Urinary bladder (tissue), 4 donors: Measurements from ENCODE around the gene COG7. TPM values are rescaled to one million over a fixed set of nuclear protein-coding genes. Genes with fewer than 3 reads are reported as not detected.
"Not testable (repeated sequence)": the region's sequence is repeated elsewhere in the genome, so short reads cannot be mapped to it uniquely, and the experiment has no call there.

Source experiments
- DNase-seq: peaks from one replicate; pipeline ENCODE4 v3.0.0-alpha.2; 2015; ENCODE audit errors: extremely low spot score
- H3K27ac ChIP-seq: one replicate; pipeline ENCODE4 v1.5.1; 2013; ENCODE audit warnings: low read depth, mild to moderate bottlenecking, moderate library complexity
- H3K36me3 ChIP-seq: one replicate; pipeline ENCODE4 v1.6.1; 2013; ENCODE audit warnings: mild to moderate bottlenecking, moderate library complexity; ENCODE audit not compliant: insufficient read depth
- H3K4me1 ChIP-seq: one replicate; pipeline ENCODE4 v1.6.1; 2013; ENCODE audit warnings: mild to moderate bottlenecking, moderate library complexity; ENCODE audit not compliant: insufficient read depth
- H3K4me3 ChIP-seq: one replicate; pipeline ENCODE4 v1.5.1; 2013; ENCODE audit warnings: low read depth, low read length
- WGBS: extraction: QIAGEN DNeasy Blood & Tissue Kit; methylation state at CpG from one replicate; pipeline ENCODE4 v1.1.7; 2013; 5-methylcytosine and 5-hydroxymethylcytosine counted together
- polyA plus RNA-seq: library from polyadenylated mRNA; stranded (reverse); fragments of 200-250 nt; gene quantifications from one replicate; pipeline ENCODE4 v1.2.3, GENCODE V29; 2013
- total RNA-seq: library from RNA; depleted of rRNA; stranded (reverse); fragments of >200 nt; gene quantifications from one replicate; pipeline ENCODE4 v1.2.3, GENCODE V29; 2014
- donor health status: healthy with polysubstance abuse.
- donor health status: healthy.

COG7 gene
- total and polyA plus RNA-seq, 2 donors = 16.6 to 25.6 TPM

DNA sequence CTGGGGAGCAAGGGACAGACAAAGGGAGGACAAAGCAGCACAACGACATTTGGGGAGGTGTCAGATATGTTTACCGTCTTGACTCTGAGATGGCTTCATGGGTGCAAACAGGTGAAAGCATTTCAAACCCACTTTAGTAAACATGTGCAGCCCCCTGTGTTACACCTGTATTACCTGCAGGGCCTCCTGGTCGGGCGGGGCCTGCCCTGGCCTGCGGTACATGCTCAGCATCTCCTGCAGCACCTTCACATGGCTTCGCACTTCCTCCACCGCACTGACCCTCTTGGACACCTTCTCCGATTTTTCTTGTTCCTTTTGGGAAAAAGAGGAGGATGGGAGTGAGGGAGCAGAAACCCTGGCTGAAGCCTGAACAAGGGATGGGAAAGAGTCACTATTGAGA, 32.9 kb upstream of the COG7 start:
- Histone ChIP-seq H3K27ac (no peak overlapping the region), H3K36me3 (no peaks in the 10 kb centered on the region), H3K4me3 (no peak overlapping the region), H3K4me1 (no peaks in the 10 kb centered on the region)
- DNase-seq = no peak
- WGBS = 96% methylated on average over 8 of the region's 8 CpGs

DNA sequence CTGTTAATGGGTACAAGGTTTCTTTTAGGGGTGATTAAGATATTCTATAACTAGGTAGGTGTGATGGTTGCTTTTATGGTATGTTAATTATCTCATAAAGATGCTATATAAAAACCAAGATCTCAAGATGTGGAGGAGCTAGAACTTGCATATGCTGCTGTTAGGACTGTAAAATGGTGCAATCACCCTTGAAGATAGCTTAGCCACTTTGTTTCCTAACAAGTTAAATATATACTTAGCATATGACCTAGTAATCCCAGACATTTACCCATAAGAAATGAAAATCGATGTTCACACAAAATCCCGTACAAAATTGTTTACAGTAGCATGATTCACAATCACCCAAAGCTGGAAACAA, 32.2 kb upstream of the COG7 start:
- no peak overlapping the region for H3K4me3 ChIP-seq
- H3K36me3 ChIP-seq = no peaks in the 10 kb centered on the region
- 69% methylated on average over 2 of the region's 2 CpGs for WGBS
- no peak overlapping the region for H3K27ac ChIP-seq
- no peak for DNase-seq
- no peaks in the 10 kb centered on the region for H3K4me1 ChIP-seq

DNA sequence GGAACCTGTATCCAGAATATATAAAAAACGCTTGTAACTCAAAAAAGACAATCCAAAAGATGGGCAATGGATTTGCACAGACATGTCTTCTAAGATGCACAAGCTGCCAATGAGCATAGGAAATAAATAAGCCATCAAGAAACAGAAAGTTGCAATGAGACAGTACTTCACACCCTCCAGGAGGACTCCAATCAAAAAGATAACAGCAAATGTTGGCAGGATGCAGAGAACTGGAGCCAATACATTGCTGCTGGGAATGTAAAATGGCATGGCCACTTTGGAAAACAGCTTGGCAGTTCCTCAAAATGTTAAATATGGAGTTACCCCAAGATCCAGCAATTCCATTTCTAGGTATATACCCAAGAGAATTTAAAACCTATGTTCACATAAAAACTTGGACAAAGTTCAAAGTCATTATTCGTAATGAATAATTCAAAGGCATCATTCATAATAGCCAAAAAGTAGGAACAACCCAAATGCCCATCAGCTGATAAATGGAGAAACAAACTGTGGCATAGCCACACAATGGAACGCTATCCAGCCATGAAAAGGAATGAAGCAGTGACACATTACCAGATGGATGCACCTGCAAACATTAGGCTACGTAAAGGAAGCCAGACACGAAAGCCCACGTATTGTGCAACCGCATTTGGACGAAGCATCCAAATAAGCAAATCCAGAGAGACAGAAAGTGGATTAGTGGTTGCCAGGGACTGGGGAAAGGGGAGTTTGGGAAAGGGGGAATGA, 31.7 kb upstream of the COG7 start:
- 77% methylated on average over 8 of the region's 8 CpGs for WGBS
- no peak overlapping the region for H3K27ac ChIP-seq

GRCh38 chr16:23483492-23483891, 30.5 kb upstream of the COG7 start:
- not testable (repeated sequence) for H3K4me3 ChIP-seq, DNase-seq, H3K36me3 ChIP-seq, H3K27ac ChIP-seq, H3K4me1 ChIP-seq
- 96% methylated on average over 8 of the region's 8 CpGs for WGBS

More for the DNA sequence above, 31.7 kb upstream of the COG7 start:
- Histone ChIP-seq H3K4me1 (no peaks in the 10 kb centered on the region), H3K4me3 (no peak overlapping the region), H3K36me3 (no peaks in the 10 kb centered on the region)
- no peak for DNase-seq

GRCh38 chr16:23482778-23483177, 29.8 kb upstream of the COG7 start:
- Histone ChIP-seq H3K4me3 (no peak overlapping the region), H3K36me3 (no peaks in the 10 kb centered on the region), H3K27ac (no peak overlapping the region), H3K4me1 (no peaks in the 10 kb centered on the region)
- DNase-seq = no peak
- 89% methylated on average over 14 of the region's 14 CpGs for WGBS

GRCh38 chr16:23480257-23480656, 27.3 kb upstream of the COG7 start:
- H3K27ac ChIP-seq = no peak overlapping the region
- WGBS = 92% methylated on average over 4 of the region's 4 CpGs
- no peak overlapping the region for H3K4me3 ChIP-seq
- no peaks in the 10 kb centered on the region for H3K4me1 ChIP-seq
- no peak for DNase-seq
- H3K36me3 ChIP-seq = no peaks in the 10 kb centered on the region

- no peaks in the 10 kb centered on the region for H3K36me3 ChIP-seq
- no peaks in the 10 kb centered on the region for H3K4me1 ChIP-seq
- WGBS = 92% methylated on average over 3 of the region's 3 CpGs
- H3K27ac ChIP-seq = no peak overlapping the region
- no peak overlapping the region for H3K4me3 ChIP-seq
- DNase-seq = no peak
These were observed 26.1 kb upstream of the COG7 start for GRCh38 chr16:23479138-23479537.

DNA sequence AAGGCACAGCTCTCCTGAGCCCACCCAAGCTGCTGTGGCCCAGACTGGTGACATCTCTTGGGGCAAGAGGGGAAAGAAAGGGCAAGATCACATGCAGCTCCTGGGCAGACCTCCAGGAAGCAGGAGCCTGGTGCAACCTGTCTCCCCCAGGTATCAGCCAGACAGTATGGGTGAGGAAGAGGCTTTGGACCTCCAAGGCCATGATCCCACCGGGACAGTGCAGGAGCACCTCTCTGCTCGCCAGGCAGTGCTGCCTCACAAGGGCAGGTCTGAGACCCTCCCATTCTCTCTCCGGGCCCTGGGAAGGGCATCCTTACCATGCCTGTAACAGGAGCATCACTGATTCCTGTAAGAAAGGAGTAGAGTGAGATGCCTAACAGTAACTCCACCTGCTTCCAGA, 25.6 kb upstream of the COG7 start:
- Histone ChIP-seq H3K4me3 (no peak overlapping the region), H3K27ac (no peak overlapping the region), H3K36me3 (no peaks in the 10 kb centered on the region), H3K4me1 (no peaks in the 10 kb centered on the region)
- no peak for DNase-seq
- 98% methylated on average over 3 of the region's 3 CpGs for WGBS

- 92% methylated on average over 1 of the region's 1 CpG for WGBS
- H3K4me1 ChIP-seq = no peaks in the 10 kb centered on the region
- no peaks in the 10 kb centered on the region for H3K36me3 ChIP-seq
- H3K27ac ChIP-seq = no peak overlapping the region
- DNase-seq = no peak
- no peak overlapping the region for H3K4me3 ChIP-seq
These were observed 23.3 kb upstream of the COG7 start for GRCh38 chr16:23476289-23476688.

DNA sequence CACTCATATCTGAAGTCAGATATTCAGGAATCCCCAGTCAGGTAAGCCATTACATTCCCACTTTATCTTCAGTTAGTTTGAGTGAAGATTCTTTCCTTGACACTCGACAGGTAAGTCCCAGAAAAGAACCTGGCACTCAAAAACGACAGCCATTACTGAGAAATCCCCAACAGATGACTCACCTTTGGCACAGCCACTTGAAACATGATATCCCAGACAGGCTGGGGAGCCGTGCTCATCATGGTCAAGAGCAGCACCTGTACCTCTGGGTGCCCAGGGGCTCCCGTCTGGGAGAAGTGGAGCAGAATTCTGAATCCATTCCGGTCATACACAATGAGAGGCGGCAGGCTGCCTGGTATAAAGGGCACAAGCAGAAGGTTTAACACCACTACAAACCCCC, 16.8 kb upstream of the COG7 start:
- H3K4me3 ChIP-seq = no peak overlapping the region
- no peaks in the 10 kb centered on the region for H3K4me1 ChIP-seq

GRCh38 chr16:23466162-23466885, 13.3 kb upstream of the COG7 start:
- DNase-seq = no peak

More for the DNA sequence above, 16.8 kb upstream of the COG7 start:
- Histone ChIP-seq H3K27ac (no peak overlapping the region), H3K36me3 (peaks cover 5% of the 10 kb centered on the region)
- 71% methylated on average over 6 of the region's 6 CpGs for WGBS
- no peak for DNase-seq

DNA sequence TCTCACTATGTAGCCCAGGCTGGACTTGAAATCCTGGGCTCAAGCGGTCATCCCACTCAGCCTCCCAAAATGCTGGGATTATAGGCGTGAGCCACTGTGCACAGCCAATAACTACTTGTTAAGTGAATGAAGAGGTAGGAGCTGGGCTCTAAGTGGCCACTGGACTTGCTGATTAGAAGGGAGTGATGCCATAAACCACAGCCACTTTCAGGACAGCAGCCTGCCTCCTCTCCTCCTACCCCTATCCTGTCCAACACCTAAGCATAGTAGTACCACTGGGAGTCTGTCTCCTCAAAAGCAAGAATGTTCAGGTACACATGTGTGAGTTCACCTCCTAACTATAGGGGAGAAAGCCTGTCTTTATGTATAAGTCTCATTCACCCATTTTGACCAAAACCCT, 12.2 kb upstream of the COG7 start:
- no peaks in the 10 kb centered on the region for H3K4me1 ChIP-seq
- no peak for DNase-seq
- no peak overlapping the region for H3K4me3 ChIP-seq
- WGBS = 94% methylated on average over 2 of the region's 2 CpGs
- no peak overlapping the region for H3K27ac ChIP-seq
- peaks cover 5% of the 10 kb centered on the region for H3K36me3 ChIP-seq

More at GRCh38 chr16:23466162-23466885, 13.3 kb upstream of the COG7 start:
- Histone ChIP-seq H3K4me1 (no peaks in the 10 kb centered on the region), H3K36me3 (peaks cover 5% of the 10 kb centered on the region), H3K4me3 (no peak overlapping the region), H3K27ac (no peak overlapping the region)
- WGBS = 89% methylated on average over 4 of the region's 4 CpGs

DNA sequence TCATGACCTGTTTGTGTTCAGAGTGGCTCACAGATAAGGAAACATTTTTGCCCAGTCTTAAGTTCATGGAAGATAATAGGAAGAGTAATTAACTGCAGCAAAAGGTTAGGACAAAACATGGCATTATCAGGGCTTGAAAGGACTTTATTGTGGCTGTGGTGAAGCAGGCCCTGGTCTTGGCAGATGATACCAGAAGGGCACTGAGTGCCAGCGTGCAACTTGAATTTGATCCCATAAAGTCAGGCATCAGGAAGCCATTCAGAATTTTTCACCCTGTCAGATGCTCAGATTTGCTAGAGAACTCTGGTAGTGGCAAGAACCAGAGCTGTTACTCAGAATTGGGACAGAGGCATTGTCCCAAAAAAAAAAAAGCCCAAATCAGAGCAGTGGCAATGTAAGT, 11.2 kb upstream of the COG7 start:
- H3K4me1 ChIP-seq = no peaks in the 10 kb centered on the region
- no peak overlapping the region for H3K27ac ChIP-seq
- H3K4me3 ChIP-seq = no peak overlapping the region
- peaks cover 5% of the 10 kb centered on the region for H3K36me3 ChIP-seq
- no peak for DNase-seq
- 67% methylated on average over 1 of the region's 1 CpG for WGBS

GRCh38 chr16:23462994-23463393, 10.0 kb upstream of the COG7 start:
- H3K27ac ChIP-seq, H3K4me1 ChIP-seq, H3K36me3 ChIP-seq, H3K4me3 ChIP-seq, DNase-seq: not testable (repeated sequence)
- WGBS = 17% methylated on average over 5 of the region's 6 CpGs
